A204.1 (cell line): ENCODE data around the gene KSR1.

Source experiments
- FAIRE-seq: peaks from 2 replicates; lab custom pipeline; 2012; peaks lifted over from hg19 to GRCh38; lab: Jason Lieb, UNC

The KSR1 gene

GRCh38 chr17:27535178-27535928 is 79.1 kb downstream of the KSR1 start:
- no peak for FAIRE-seq

GRCh38 chr17:27535975-27536374 is 79.7 kb downstream of the KSR1 start:
- no peak for FAIRE-seq

GRCh38 chr17:27536781-27537180 is 80.5 kb downstream of the KSR1 start:
- no peak for FAIRE-seq

GRCh38 chr17:27538156-27538955 is 82.1 kb downstream of the KSR1 start:
- FAIRE-seq = no peak

GRCh38 chr17:27539152-27539551 is 82.9 kb downstream of the KSR1 start:
- no peak for FAIRE-seq

GRCh38 chr17:27539794-27540317 is 83.6 kb downstream of the KSR1 start:
- FAIRE-seq = no peak

GRCh38 chr17:27540318-27541101 is 84.3 kb downstream of the KSR1 start:
- FAIRE-seq = no peak

GRCh38 chr17:27541301-27542023 is 85.2 kb downstream of the KSR1 start:
- FAIRE-seq = no peak

- no peak for FAIRE-seq
These were observed 86.7 kb downstream of the KSR1 start for GRCh38 chr17:27542841-27543463.

GRCh38 chr17:27543464-27543856 is 87.2 kb downstream of the KSR1 start:
- FAIRE-seq = no peak

GRCh38 chr17:27543958-27544349 is 87.7 kb downstream of the KSR1 start:
- no peak for FAIRE-seq

GRCh38 chr17:27544350-27545131 is 88.3 kb downstream of the KSR1 start:
- no peak for FAIRE-seq

- no peak for FAIRE-seq
These were observed 89.4 kb downstream of the KSR1 start for GRCh38 chr17:27545562-27546229.

- no peak for FAIRE-seq
These were observed 90.5 kb downstream of the KSR1 start for GRCh38 chr17:27546624-27547300.

GRCh38 chr17:27547301-27547683 is 91.0 kb downstream of the KSR1 start:
- FAIRE-seq = no peak

- no peak for FAIRE-seq
These were observed 92.1 kb downstream of the KSR1 start for GRCh38 chr17:27548369-27548768.

GRCh38 chr17:27549251-27549893 is 93.1 kb downstream of the KSR1 start:
- FAIRE-seq = no peak

GRCh38 chr17:27550291-27550930 is 94.2 kb downstream of the KSR1 start:
- no peak for FAIRE-seq
